Upper lobe of left lung (tissue), 4 donors: Measurements from ENCODE around the gene AKAP6.

ENCODE experiments used
- CTCF ChIP-seq, 6 experiments: fragments of 450-650 bp in 4 of 6; fragments of 200-600 bp in 2 of 6; sonication (generic) in 2 of 6; IDR thresholded peaks; one replicate each; pipeline ENCODE4 v1.5.1; 2016 to 2019; ENCODE audit warnings: antibody characterized with exemption in 6 of 6
- POLR2A ChIP-seq, 4 donors: fragments of 450-650 bp; IDR thresholded peaks; one replicate each; pipeline ENCODE4 v1.5.1; 2016 to 2017; ENCODE audit warnings: antibody characterized with exemption in 4 of 4, mild to moderate bottlenecking in 2 of 4
- POLR2AphosphoS5 ChIP-seq, 2 donors: sonication (generic); formaldehyde crosslinking; IDR thresholded peaks; one replicate each; pipeline ENCODE4 v1.5.1; 2017; ENCODE audit warnings: antibody characterized with exemption in 2 of 2

- no peak for TF ChIP-seq POLR2AphosphoS5 (IDR thresholded peaks at IDR 0.05)
- TF ChIP-seq CTCF (IDR thresholded peaks at IDR 0.05): no peak
- TF ChIP-seq POLR2A (IDR thresholded peaks at IDR 0.05): no peak
Measured at GRCh38 chr14:32564596-32564995, 235.5 kb downstream of the AKAP6 start.
